Measurements from ENCODE around the gene HPGD. TPM values are rescaled to one million over a fixed set of nuclear protein-coding genes. Genes with fewer than 3 reads are reported as not detected.

Gene HPGD
- total RNA-seq, 1 experiment from 2014 or later = 0.66 TPM

- DNase-seq (ENCODE audit: low read depth, low spot score) = no peak
- Histone ChIP-seq H2AFZ (ENCODE audit: low read depth, low read length, poor library complexity, severe bottlenecking) (no peak overlapping the region), H4K20me1 (ENCODE audit: insufficient read depth) (no peaks in the 10 kb centered on the region), H3K27me3 (ENCODE audit: insufficient read depth, low read length) (no peaks in the 10 kb centered on the region), H3K27ac (ENCODE audit: low read depth, low read length) (no peak overlapping the region), H3K4me2 (ENCODE audit: low read length) (no peak overlapping the region), H3K9me3 (ENCODE audit: control insufficient read depth in 1 of 2, insufficient read depth in 1 of 2, low read depth in 1 of 2, low read length in 2 of 2) (no peaks in the 10 kb centered on the region), H3K9ac (ENCODE audit: low read length) (no peak overlapping the region), H3K9me2 (ENCODE audit: insufficient read depth) (no peaks in the 10 kb centered on the region), H3K4me1 (ENCODE audit: control insufficient read depth in 1 of 2, insufficient read depth in 2 of 2, low read length in 2 of 2) (no peaks in the 10 kb centered on the region), H3K36me3 (ENCODE audit: control insufficient read depth in 1 of 2, insufficient read depth in 2 of 2, low read length in 2 of 2) (no peaks in the 10 kb centered on the region), H3K4me3 (replicated peaks in 1 of 2; ENCODE audit: low read depth in 1 of 2, low read length in 2 of 2) (no peak overlapping the region), H3K79me2 (ENCODE audit: insufficient read depth, low read length) (no peaks in the 10 kb centered on the region)
- intact Hi-C loops (cut with micrococcal nuclease) = no loop called here
- ChIA-PET POLR2A (no interaction called here), RAD21 (ENCODE audit: low non-redundant PET in 1 of 2, low total read pairs in 2 of 2, uncharacterized antibody in 2 of 2, unreplicated experiment in 2 of 2) (no interaction called here), CTCF (no interaction called here)
- TF ChIP-seq ATF3 (IDR thresholded peaks at IDR 0.05) (no peak), TCF7L2 (IDR thresholded peaks at IDR 0.05; ENCODE audit: borderline replicate concordance, extremely low read depth, insufficient read depth, insufficient read length) (no peak), POLR2A (IDR thresholded peaks at IDR 0.05; ENCODE audit: borderline replicate concordance, extremely low read depth, insufficient read depth, insufficient read length) (no peak), POLR2AphosphoS5 (IDR thresholded peaks at IDR 0.05; ENCODE audit: low read depth, low read length) (no peak), SRF (IDR thresholded peaks at IDR 0.05; ENCODE audit: low read depth) (no peak), ZBTB33 (IDR thresholded peaks at IDR 0.05; ENCODE audit: extremely low read depth, insufficient replicate concordance, low read length) (no peak), SP1 (IDR thresholded peaks at IDR 0.05; ENCODE audit: low read depth) (no peak), ZNF274 (IDR thresholded peaks at IDR 0.05; ENCODE audit: low read depth, low read length) (no peak), RAD21 (IDR thresholded peaks at IDR 0.05; ENCODE audit: low read depth) (no peak), MAX (IDR thresholded peaks at IDR 0.05) (no peak), YY1 (IDR thresholded peaks at IDR 0.05; ENCODE audit: extremely low read depth, insufficient replicate concordance, low read depth, low read length) (no peak), EZH2phosphoT487 (IDR thresholded peaks at IDR 0.05; ENCODE audit: borderline replicate concordance) (no peak), FOSL1 (IDR thresholded peaks at IDR 0.05; ENCODE audit: low read depth) (no peak), CEBPB (IDR thresholded peaks at IDR 0.05; ENCODE audit: low read depth) (no peak), ELF1 (IDR thresholded peaks at IDR 0.05; ENCODE audit: borderline replicate concordance, low read depth) (no peak)
- ATAC-seq = no peak
- BruUV-seq (replicated peaks) = no TSS peak
These were observed 72.1 kb downstream of the HPGD start for GRCh38 chr4:174449944-174450785.

Data from HCT116 (cell line).